OCI-LY7 (cell line): ENCODE measurements around the gene KCNIP4.

Experiments
- EZH2phosphoT487 ChIP-seq: fragments of 200-600 bp; sonication (generic); IDR thresholded peaks from 2 replicates; pipeline ENCODE4 v1.6.1; 2018; ENCODE audit warnings: low read depth, borderline replicate concordance, mild to moderate bottlenecking, mixed run types, antibody characterized with exemption, low read length, moderate library complexity, mixed read lengths
- TF ChIP-seq, protein P1 (sequence below): fragments of 200-600 bp; sonication (generic); conservative IDR thresholded peaks from 2 replicates; pipeline ENCODE4 v1.5.1; 2014; ENCODE audit warnings: mild to moderate bottlenecking, antibody characterized with exemption, low read length, moderate library complexity, mixed read lengths

DNA sequence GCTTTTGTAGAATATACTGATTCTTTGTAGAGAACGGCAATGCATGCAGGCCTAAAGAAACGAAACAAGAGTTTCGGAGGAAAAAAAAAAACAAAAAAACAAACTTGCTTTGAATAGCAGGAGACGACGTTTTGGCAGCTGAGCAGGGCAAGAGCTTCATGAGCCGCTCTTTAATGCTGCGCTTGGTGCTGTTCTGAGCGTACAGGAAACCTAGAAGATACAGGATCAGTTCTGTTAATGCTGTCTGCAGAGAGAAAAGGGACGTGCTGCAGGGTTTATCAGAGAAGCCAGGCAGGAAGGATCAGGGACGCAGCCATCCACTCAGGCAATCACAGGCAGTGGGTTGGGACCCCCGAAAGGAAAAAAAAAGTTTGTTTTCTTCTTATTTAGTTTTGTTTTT, 1066.1 kb downstream of the KCNIP4 start:
- TF ChIP-seq, protein P1, sequence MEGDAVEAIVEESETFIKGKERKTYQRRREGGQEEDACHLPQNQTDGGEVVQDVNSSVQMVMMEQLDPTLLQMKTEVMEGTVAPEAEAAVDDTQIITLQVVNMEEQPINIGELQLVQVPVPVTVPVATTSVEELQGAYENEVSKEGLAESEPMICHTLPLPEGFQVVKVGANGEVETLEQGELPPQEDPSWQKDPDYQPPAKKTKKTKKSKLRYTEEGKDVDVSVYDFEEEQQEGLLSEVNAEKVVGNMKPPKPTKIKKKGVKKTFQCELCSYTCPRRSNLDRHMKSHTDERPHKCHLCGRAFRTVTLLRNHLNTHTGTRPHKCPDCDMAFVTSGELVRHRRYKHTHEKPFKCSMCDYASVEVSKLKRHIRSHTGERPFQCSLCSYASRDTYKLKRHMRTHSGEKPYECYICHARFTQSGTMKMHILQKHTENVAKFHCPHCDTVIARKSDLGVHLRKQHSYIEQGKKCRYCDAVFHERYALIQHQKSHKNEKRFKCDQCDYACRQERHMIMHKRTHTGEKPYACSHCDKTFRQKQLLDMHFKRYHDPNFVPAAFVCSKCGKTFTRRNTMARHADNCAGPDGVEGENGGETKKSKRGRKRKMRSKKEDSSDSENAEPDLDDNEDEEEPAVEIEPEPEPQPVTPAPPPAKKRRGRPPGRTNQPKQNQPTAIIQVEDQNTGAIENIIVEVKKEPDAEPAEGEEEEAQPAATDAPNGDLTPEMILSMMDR = no peak
- no peak for TF ChIP-seq EZH2phosphoT487
